Measurements from ENCODE around the gene LIPC.

Gene LIPC

DNA sequence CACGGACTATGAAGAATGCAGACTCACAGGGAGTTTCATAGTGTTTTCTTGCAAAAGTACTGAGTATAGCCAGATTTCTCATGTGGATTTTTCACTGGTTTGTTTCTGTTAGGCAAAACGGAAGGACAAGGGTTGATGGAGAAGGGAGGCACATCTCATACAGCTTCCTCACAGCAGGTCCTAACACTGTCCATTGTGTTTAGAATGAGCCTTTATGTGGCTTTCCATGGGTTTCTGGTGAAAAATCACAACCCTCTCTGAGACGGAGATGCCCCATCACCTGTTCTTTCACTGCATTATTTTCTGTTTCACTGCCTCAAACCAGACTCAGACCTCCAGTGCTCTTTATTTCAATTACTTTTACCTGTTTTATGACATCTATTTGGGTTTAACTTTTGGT lies 25.0 kb upstream of the LIPC start:
- Histone ChIP-seq H4K8ac (ENCODE audit: low read depth, low read length) (no peak overlapping the region), H3K56ac (ENCODE audit: low read length) (no peak overlapping the region), H3K27me3 (ENCODE audit: insufficient read depth, low read length, poor library complexity) (no peaks in the 10 kb centered on the region), H3K36me3 (ENCODE audit: control insufficient read depth, insufficient read depth, low read length) (no peaks in the 10 kb centered on the region), H2BK15ac (replicated peaks; ENCODE audit: low read depth) (no peak overlapping the region), H3K9ac (ENCODE audit: low read length) (no peak overlapping the region), H4K5ac (ENCODE audit: low read length) (no peak overlapping the region), H3K23ac (ENCODE audit: low read length) (no peak overlapping the region), H3K4ac (ENCODE audit: low read depth, low read length) (no peak overlapping the region), H3K79me1 (ENCODE audit: low read length) (no peaks in the 10 kb centered on the region), H2AK5ac (ENCODE audit: low read length) (no peak overlapping the region), H2BK120ac (ENCODE audit: low read depth, low read length) (no peak overlapping the region), H3K18ac (ENCODE audit: low read length) (no peak overlapping the region), H3K4me3 (ENCODE audit: low read length) (no peak overlapping the region), H3K4me2 (ENCODE audit: low read length) (no peak overlapping the region), H3K27ac (ENCODE audit: low read depth, low read length) (no peak overlapping the region), H2BK5ac (ENCODE audit: low read length) (no peak overlapping the region), H3K79me2 (ENCODE audit: control insufficient read depth, insufficient read depth, low read length) (no peaks in the 10 kb centered on the region), H3K4me1 (ENCODE audit: control insufficient read depth, low read depth, low read length) (no peaks in the 10 kb centered on the region)
- no peak for DNase-seq
- WGBS (ENCODE audit: extremely low coverage, insufficient coverage, low lambda C conversion rate) = no CpG with 5 or more reads among the region's 3 CpGs

DNA sequence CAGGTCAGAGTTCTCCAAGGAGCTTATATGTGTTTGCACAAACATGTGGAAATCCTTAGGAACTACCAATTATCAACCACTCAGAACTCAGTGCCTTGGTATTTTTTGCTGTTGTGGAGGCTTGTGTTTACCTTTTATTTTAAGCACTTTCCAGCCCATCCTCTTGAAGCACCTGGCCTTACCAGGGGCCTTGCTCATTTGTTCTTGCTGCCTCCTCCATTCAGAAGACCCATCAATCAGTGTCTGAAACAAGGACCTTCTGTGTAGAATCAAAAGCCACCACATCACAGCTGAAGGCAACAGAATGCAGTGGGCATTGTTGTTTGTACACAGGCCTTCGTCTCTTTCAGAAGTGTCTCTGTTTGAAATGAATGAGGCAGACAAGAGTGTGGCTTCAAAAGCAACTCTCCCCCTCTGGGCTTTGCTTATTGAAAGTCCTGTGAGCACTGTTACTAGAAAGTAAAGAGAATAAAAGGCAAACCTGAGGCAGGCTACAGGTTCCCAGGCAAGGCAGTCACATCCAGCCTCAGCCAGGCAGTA lies 24.5 kb upstream of the LIPC start:
- H3K79me2 ChIP-seq (ENCODE audit: control insufficient read depth, insufficient read depth, low read length) = no peaks in the 10 kb centered on the region
- no peak overlapping the region for H2BK5ac ChIP-seq (ENCODE audit: low read length)
- no peaks in the 10 kb centered on the region for H3K4me1 ChIP-seq (ENCODE audit: control insufficient read depth, low read depth, low read length)
- H3K4me3 ChIP-seq (ENCODE audit: low read length) = no peak overlapping the region
- no peak overlapping the region for H4K8ac ChIP-seq (ENCODE audit: low read depth, low read length)
- no peak overlapping the region for H3K18ac ChIP-seq (ENCODE audit: low read length)
- no peak overlapping the region for H2BK15ac ChIP-seq (replicated peaks; ENCODE audit: low read depth)
- H3K27ac ChIP-seq (ENCODE audit: low read depth, low read length) = no peak overlapping the region
- no peak overlapping the region for H3K4ac ChIP-seq (ENCODE audit: low read depth, low read length)
- H3K36me3 ChIP-seq (ENCODE audit: control insufficient read depth, insufficient read depth, low read length) = no peaks in the 10 kb centered on the region
- H3K4me2 ChIP-seq (ENCODE audit: low read length) = no peak overlapping the region
- H3K23ac ChIP-seq (ENCODE audit: low read length) = no peak overlapping the region
- no peaks in the 10 kb centered on the region for H3K79me1 ChIP-seq (ENCODE audit: low read length)
- no peak overlapping the region for H3K56ac ChIP-seq (ENCODE audit: low read length)
- no peak for DNase-seq
- no peak overlapping the region for H2BK120ac ChIP-seq (ENCODE audit: low read depth, low read length)
- no CpG with 5 or more reads among the region's 1 CpG for WGBS (ENCODE audit: extremely low coverage, insufficient coverage, low lambda C conversion rate)
- H3K27me3 ChIP-seq (ENCODE audit: insufficient read depth, low read length, poor library complexity) = no peaks in the 10 kb centered on the region
- H4K5ac ChIP-seq (ENCODE audit: low read length) = no peak overlapping the region
- H2AK5ac ChIP-seq (ENCODE audit: low read length) = no peak overlapping the region
- no peak overlapping the region for H3K9ac ChIP-seq (ENCODE audit: low read length)

DNA sequence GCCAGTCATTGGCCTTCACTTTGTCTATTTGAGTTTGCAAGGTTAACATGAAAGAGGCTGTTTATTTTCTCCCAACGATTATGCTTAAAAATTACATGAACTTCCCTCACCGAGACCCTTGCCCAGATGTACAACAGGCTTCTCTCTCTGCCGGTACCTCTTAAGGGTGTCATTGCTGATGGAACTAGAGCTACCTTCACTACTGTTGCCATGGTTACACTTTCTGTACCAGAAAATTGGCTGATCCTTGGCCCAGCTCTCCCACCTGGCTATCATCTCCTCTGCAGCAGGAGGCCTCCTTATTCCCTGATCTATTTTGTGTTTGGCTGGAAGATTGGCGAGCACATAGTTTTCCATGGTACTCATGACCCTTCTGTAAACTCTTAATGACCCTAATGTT lies 24.0 kb upstream of the LIPC start:
- no peak overlapping the region for H2BK120ac ChIP-seq (ENCODE audit: low read depth, low read length)
- no peaks in the 10 kb centered on the region for H3K79me2 ChIP-seq (ENCODE audit: control insufficient read depth, insufficient read depth, low read length)
- no peak overlapping the region for H2BK15ac ChIP-seq (replicated peaks; ENCODE audit: low read depth)
- no peaks in the 10 kb centered on the region for H3K4me1 ChIP-seq (ENCODE audit: control insufficient read depth, low read depth, low read length)
- no peak overlapping the region for H3K4ac ChIP-seq (ENCODE audit: low read depth, low read length)
- no peak overlapping the region for H3K4me3 ChIP-seq (ENCODE audit: low read length)
- no peak overlapping the region for H4K8ac ChIP-seq (ENCODE audit: low read depth, low read length)
- H2BK5ac ChIP-seq (ENCODE audit: low read length) = no peak overlapping the region
- H4K5ac ChIP-seq (ENCODE audit: low read length) = no peak overlapping the region
- H3K27me3 ChIP-seq (ENCODE audit: insufficient read depth, low read length, poor library complexity) = no peaks in the 10 kb centered on the region
- no peak for DNase-seq
- H2AK5ac ChIP-seq (ENCODE audit: low read length) = no peak overlapping the region
- no peak overlapping the region for H3K4me2 ChIP-seq (ENCODE audit: low read length)
- H3K36me3 ChIP-seq (ENCODE audit: control insufficient read depth, insufficient read depth, low read length) = no peaks in the 10 kb centered on the region
- H3K27ac ChIP-seq (ENCODE audit: low read depth, low read length) = no peak overlapping the region
- WGBS (ENCODE audit: extremely low coverage, insufficient coverage, low lambda C conversion rate) = no CpG with 5 or more reads among the region's 4 CpGs
- no peak overlapping the region for H3K9ac ChIP-seq (ENCODE audit: low read length)
- no peak overlapping the region for H3K23ac ChIP-seq (ENCODE audit: low read length)
- H3K56ac ChIP-seq (ENCODE audit: low read length) = no peak overlapping the region
- no peaks in the 10 kb centered on the region for H3K79me1 ChIP-seq (ENCODE audit: low read length)
- H3K18ac ChIP-seq (ENCODE audit: low read length) = no peak overlapping the region

DNA sequence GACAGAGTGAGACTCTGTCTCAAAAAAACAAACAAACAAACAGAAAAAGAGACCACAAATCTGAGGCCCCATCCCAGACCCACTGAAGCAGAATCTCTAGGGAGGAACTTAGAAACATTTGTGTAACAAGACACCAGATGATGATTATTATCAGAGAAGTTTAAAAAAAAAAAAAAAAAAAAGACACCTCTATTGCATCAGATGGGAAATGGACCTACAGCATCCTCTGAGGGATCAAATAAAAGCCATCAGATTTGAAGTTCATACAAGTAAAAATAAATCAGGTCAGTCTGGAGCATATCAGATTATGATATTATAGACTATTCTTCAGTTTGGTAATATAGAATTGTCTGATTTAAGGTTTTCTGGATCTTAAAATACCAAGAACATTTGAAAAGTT lies 21.9 kb upstream of the LIPC start:
- no peaks in the 10 kb centered on the region for H3K36me3 ChIP-seq (ENCODE audit: control insufficient read depth, insufficient read depth, low read length)
- no peaks in the 10 kb centered on the region for H3K4me1 ChIP-seq (ENCODE audit: control insufficient read depth, low read depth, low read length)
- H2BK120ac ChIP-seq (ENCODE audit: low read depth, low read length) = no peak overlapping the region
- H3K18ac ChIP-seq (ENCODE audit: low read length) = no peak overlapping the region
- H2BK15ac ChIP-seq (replicated peaks; ENCODE audit: low read depth) = no peak overlapping the region
- H2BK5ac ChIP-seq (ENCODE audit: low read length) = no peak overlapping the region
- no peaks in the 10 kb centered on the region for H3K27me3 ChIP-seq (ENCODE audit: insufficient read depth, low read length, poor library complexity)
- H3K4me3 ChIP-seq (ENCODE audit: low read length) = no peak overlapping the region
- H3K23ac ChIP-seq (ENCODE audit: low read length) = no peak overlapping the region
- DNase-seq = no peak
- H2AK5ac ChIP-seq (ENCODE audit: low read length) = no peak overlapping the region
- no peak overlapping the region for H3K9ac ChIP-seq (ENCODE audit: low read length)
- no peaks in the 10 kb centered on the region for H3K79me2 ChIP-seq (ENCODE audit: control insufficient read depth, insufficient read depth, low read length)
- H4K8ac ChIP-seq (ENCODE audit: low read depth, low read length) = no peak overlapping the region
- H3K27ac ChIP-seq (ENCODE audit: low read depth, low read length) = no peak overlapping the region
- H3K4me2 ChIP-seq (ENCODE audit: low read length) = no peak overlapping the region
- H3K56ac ChIP-seq (ENCODE audit: low read length) = no peak overlapping the region
- no peak overlapping the region for H4K5ac ChIP-seq (ENCODE audit: low read length)
- H3K79me1 ChIP-seq (ENCODE audit: low read length) = no peaks in the 10 kb centered on the region
- no peak overlapping the region for H3K4ac ChIP-seq (ENCODE audit: low read depth, low read length)

DNA sequence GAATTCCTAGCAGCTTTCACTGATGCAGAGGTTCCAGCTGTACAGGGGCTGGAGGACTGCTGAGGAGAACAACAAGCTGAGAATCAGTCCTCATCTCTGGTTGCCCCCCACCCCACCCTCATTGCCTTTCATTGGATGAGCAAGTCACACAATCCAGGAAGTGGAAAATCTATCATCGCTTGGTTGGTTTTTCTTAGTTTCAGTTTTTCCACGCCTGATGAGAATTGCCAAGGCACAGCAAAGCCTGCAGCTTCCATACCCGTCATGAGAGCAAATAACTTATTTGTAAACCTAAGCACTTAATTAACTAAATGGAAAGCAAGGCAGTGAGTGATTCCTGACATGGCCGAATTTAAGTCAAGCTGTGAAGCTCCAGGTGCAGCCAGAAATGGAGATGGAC lies 21.4 kb upstream of the LIPC start:
- no peak overlapping the region for H2BK5ac ChIP-seq (ENCODE audit: low read length)
- no peak overlapping the region for H4K8ac ChIP-seq (ENCODE audit: low read depth, low read length)
- H3K36me3 ChIP-seq (ENCODE audit: control insufficient read depth, insufficient read depth, low read length) = no peaks in the 10 kb centered on the region
- H3K4me1 ChIP-seq (ENCODE audit: control insufficient read depth, low read depth, low read length) = no peaks in the 10 kb centered on the region
- no peak overlapping the region for H3K27ac ChIP-seq (ENCODE audit: low read depth, low read length)
- H3K4ac ChIP-seq (ENCODE audit: low read depth, low read length) = no peak overlapping the region
- no CpG with 5 or more reads among the region's 4 CpGs for WGBS (ENCODE audit: extremely low coverage, insufficient coverage, low lambda C conversion rate)
- no peak overlapping the region for H3K4me2 ChIP-seq (ENCODE audit: low read length)
- H2BK15ac ChIP-seq (replicated peaks; ENCODE audit: low read depth) = no peak overlapping the region
- H3K79me2 ChIP-seq (ENCODE audit: control insufficient read depth, insufficient read depth, low read length) = no peaks in the 10 kb centered on the region
- no peak for DNase-seq
- no peak overlapping the region for H2AK5ac ChIP-seq (ENCODE audit: low read length)
- no peak overlapping the region for H3K23ac ChIP-seq (ENCODE audit: low read length)
- H3K56ac ChIP-seq (ENCODE audit: low read length) = no peak overlapping the region
- H3K18ac ChIP-seq (ENCODE audit: low read length) = no peak overlapping the region
- H3K9ac ChIP-seq (ENCODE audit: low read length) = no peak overlapping the region
- H4K5ac ChIP-seq (ENCODE audit: low read length) = no peak overlapping the region
- H3K27me3 ChIP-seq (ENCODE audit: insufficient read depth, low read length, poor library complexity) = no peaks in the 10 kb centered on the region
- H3K79me1 ChIP-seq (ENCODE audit: low read length) = no peaks in the 10 kb centered on the region
- H3K4me3 ChIP-seq (ENCODE audit: low read length) = no peak overlapping the region
- H2BK120ac ChIP-seq (ENCODE audit: low read depth, low read length) = no peak overlapping the region

DNA sequence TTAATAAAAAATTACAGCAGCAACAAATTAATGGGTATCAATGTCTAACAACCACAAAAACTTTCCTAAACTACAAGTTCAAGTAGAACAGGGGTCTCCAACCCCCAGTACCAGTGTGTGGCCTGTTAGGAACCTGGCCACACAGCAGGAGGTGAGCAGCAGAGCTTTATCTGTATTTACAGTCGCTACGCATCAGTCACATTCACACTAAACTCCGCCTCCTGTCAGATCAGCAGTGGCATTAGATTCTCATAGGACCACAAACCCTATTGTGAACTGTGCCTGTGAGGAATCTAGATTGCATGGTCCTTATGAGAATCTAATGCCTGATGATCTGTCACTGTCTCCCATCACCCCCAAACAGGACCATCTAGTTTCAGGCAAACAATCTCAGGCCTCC lies 18.5 kb upstream of the LIPC start:
- H2BK15ac ChIP-seq (replicated peaks; ENCODE audit: low read depth) = no peak overlapping the region
- H3K4me3 ChIP-seq (ENCODE audit: low read length) = no peak overlapping the region
- H3K4ac ChIP-seq (ENCODE audit: low read depth, low read length) = no peak overlapping the region
- H3K79me2 ChIP-seq (ENCODE audit: control insufficient read depth, insufficient read depth, low read length) = no peaks in the 10 kb centered on the region
- no peaks in the 10 kb centered on the region for H3K79me1 ChIP-seq (ENCODE audit: low read length)
- no peak overlapping the region for H3K27ac ChIP-seq (ENCODE audit: low read depth, low read length)
- H2BK5ac ChIP-seq (ENCODE audit: low read length) = no peak overlapping the region
- no peak overlapping the region for H3K9ac ChIP-seq (ENCODE audit: low read length)
- no peak overlapping the region for H2AK5ac ChIP-seq (ENCODE audit: low read length)
- no peaks in the 10 kb centered on the region for H3K4me1 ChIP-seq (ENCODE audit: control insufficient read depth, low read depth, low read length)
- no peak overlapping the region for H3K56ac ChIP-seq (ENCODE audit: low read length)
- no peak overlapping the region for H4K5ac ChIP-seq (ENCODE audit: low read length)
- no peaks in the 10 kb centered on the region for H3K27me3 ChIP-seq (ENCODE audit: insufficient read depth, low read length, poor library complexity)
- H3K18ac ChIP-seq (ENCODE audit: low read length) = no peak overlapping the region
- peak; percentile 48 for DNase-seq
- WGBS (ENCODE audit: extremely low coverage, insufficient coverage, low lambda C conversion rate) = no CpG with 5 or more reads among the region's 3 CpGs
- H4K8ac ChIP-seq (ENCODE audit: low read depth, low read length) = no peak overlapping the region
- H3K36me3 ChIP-seq (ENCODE audit: control insufficient read depth, insufficient read depth, low read length) = no peaks in the 10 kb centered on the region
- no peak overlapping the region for H3K4me2 ChIP-seq (ENCODE audit: low read length)
- H3K23ac ChIP-seq (ENCODE audit: low read length) = no peak overlapping the region
- H2BK120ac ChIP-seq (ENCODE audit: low read depth, low read length) = no peak overlapping the region
